PC-3 (cell line): ENCODE results near the gene STRIP1. TPM values are rescaled to one million over a fixed set of nuclear protein-coding genes. Genes with fewer than 3 reads are reported as not detected.

Source experiments
- ATAC-seq: fragments of 200-7000 bp; cut with Tn5 transposase; 2 replicates; pipeline ENCODE4 v1.9.1; 2020; ENCODE audit warnings: mild to moderate bottlenecking, moderate library complexity
- BruUV-seq: library from RNA; stranded (reverse); fragments of 400-500 nt; replicated peaks from 2 replicates; lab custom pipeline; 2021; lab: Mats Ljungman, UMichigan
- CTCF ChIA-PET: fragments of 300-600 bp; sonication (Branson Sonifier 250); formaldehyde crosslinking; loops from one replicate; lab custom pipeline; 2022; ENCODE audit warnings: antibody characterized with exemption; lab: Charles Lee
- POLR2A ChIA-PET: fragments of 300-600 bp; sonication (Branson Sonifier 250); formaldehyde crosslinking; loops from one replicate; lab custom pipeline; 2022; ENCODE audit warnings: antibody characterized with exemption; ENCODE audit not compliant: unreplicated experiment; lab: Charles Lee
- DNase-seq: peaks from one replicate; pipeline ENCODE4 v3.0.0-alpha.2; 2015
- H2AFZ ChIP-seq: fragments of 300-600 bp; sonication (generic); 2 replicates; pipeline ENCODE4 v1.6.0; 2016; ENCODE audit warnings: antibody characterized with exemption, low read length
- H3F3A ChIP-seq: fragments of 300-600 bp; sonication (generic); one replicate; pipeline ENCODE4 v1.6.0; 2017; ENCODE audit warnings: antibody characterized with exemption, low read length, control low read depth, mild to moderate bottlenecking; ENCODE audit not compliant: unreplicated experiment
- H3K27ac ChIP-seq: fragments of 300-600 bp; sonication (generic); 2 replicates; pipeline ENCODE4 v1.5.1; 2016; ENCODE audit warnings: mild to moderate bottlenecking, low read length
- H3K27me3 ChIP-seq: fragments of 300-600 bp; sonication (generic); 2 replicates; pipeline ENCODE4 v1.6.1; 2016; ENCODE audit warnings: low read length, mixed read lengths
- H3K36me3 ChIP-seq: fragments of 300-600 bp; sonication (generic); 2 replicates; pipeline ENCODE4 v1.6.1; 2016; ENCODE audit warnings: low read depth, mixed run types, low read length, mixed read lengths
- H3K4me1 ChIP-seq: fragments of 300-600 bp; sonication (generic); 2 replicates; pipeline ENCODE4 v1.5.1; 2016; ENCODE audit warnings: low read length; ENCODE audit not compliant: insufficient read depth
- H3K4me2 ChIP-seq: fragments of 300-600 bp; sonication (generic); 2 replicates; pipeline ENCODE4 v1.6.0; 2016; ENCODE audit warnings: low read length
- H3K4me3 ChIP-seq: fragments of 300-600 bp; sonication (generic); 2 replicates; pipeline ENCODE4 v1.5.1; 2016; ENCODE audit warnings: mild to moderate bottlenecking, low read length, mixed read lengths
- H3K79me2 ChIP-seq: fragments of 300-600 bp; sonication (generic); 2 replicates; pipeline ENCODE4 v1.6.1; 2017; ENCODE audit warnings: low read length, mixed read lengths
- H3K9ac ChIP-seq: fragments of 300-600 bp; sonication (generic); 2 replicates; pipeline ENCODE4 v1.6.0; 2016; ENCODE audit warnings: mild to moderate bottlenecking, low read length
- H3K9me2 ChIP-seq: fragments of 300-600 bp; sonication (generic); replicated peaks from 2 replicates; pipeline ENCODE4 v1.6.1; 2016; ENCODE audit warnings: mixed run types, low read length, mixed read lengths
- H3K9me3 ChIP-seq: fragments of 300-600 bp; sonication (generic); 2 replicates; pipeline ENCODE4 v1.6.1; 2016; ENCODE audit warnings: low read length, mixed read lengths
- H4K20me1 ChIP-seq: fragments of 300-600 bp; sonication (generic); 2 replicates; pipeline ENCODE4 v1.6.1; 2016; ENCODE audit warnings: low read length, mixed read lengths
- EZH2 ChIP-seq: fragments of 300-600 bp; sonication (generic); IDR thresholded peaks from one replicate; pipeline ENCODE4 v1.6.1; 2017; ENCODE audit warnings: antibody characterized with exemption, mild to moderate bottlenecking, low read length; ENCODE audit not compliant: unreplicated experiment
- EZH2phosphoT487 ChIP-seq: fragments of 300-600 bp; sonication (generic); IDR thresholded peaks from 2 replicates; pipeline ENCODE4 v1.6.1; 2018; ENCODE audit warnings: mild to moderate bottlenecking, antibody characterized with exemption, low read length, borderline replicate concordance
- intact Hi-C: fragments of 100-400 bp; cut with micrococcal nuclease; formaldehyde crosslinking; loops from 2 replicates; pipeline ENCODE4 v1.9.0; 2023
- total RNA-seq: library from RNA; depleted of rRNA; stranded (reverse); fragments of >200 nt; gene quantifications from 2 replicates; pipeline ENCODE4 v1.2.3, GENCODE V29; 2014
- TF ChIP-seq, protein P1 (sequence below): fragments of 300-600 bp; sonication (generic); conservative IDR thresholded peaks from 2 replicates; pipeline ENCODE4 v1.5.1; 2017; ENCODE audit warnings: antibody characterized with exemption, low read depth, mild to moderate bottlenecking, low read length

STRIP1 gene
- total RNA-seq, 1 experiment from 2014 or later, result 41.4 TPM

DNA sequence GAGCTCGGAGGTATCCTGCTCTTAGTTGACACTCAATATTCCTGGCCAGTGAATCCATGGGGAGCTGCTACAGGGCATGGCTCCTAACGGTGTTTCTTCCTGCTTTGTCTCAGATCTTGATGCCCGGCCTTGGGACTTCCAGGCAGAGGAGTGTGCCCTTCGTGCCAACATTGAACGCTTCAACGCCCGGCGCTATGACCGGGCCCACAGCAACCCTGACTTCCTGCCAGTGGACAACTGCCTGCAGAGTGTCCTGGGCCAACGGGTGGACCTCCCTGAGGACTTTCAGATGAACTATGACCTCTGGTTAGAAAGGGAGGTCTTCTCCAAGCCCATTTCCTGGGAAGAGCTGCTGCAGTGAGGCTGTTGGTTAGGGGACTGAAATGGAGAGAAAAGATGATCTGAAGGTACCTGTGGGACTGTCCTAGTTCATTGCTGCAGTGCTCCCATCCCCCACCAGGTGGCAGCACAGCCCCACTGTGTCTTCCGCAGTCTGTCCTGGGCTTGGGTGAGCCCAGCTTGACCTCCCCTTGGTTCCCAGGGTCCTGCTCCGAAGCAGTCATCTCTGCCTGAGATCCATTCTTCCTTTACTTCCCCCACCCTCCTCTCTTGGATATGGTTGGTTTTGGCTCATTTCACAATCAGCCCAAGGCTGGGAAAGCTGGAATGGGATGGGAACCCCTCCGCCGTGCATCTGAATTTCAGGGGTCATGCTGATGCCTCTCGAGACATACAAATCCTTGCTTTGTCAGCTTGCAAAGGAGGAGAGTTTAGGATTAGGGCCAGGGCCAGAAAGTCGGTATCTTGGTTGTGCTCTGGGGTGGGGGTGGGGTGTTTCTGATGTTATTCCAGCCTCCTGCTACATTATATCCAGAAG, 19.4 kb downstream of the STRIP1 start:
- intact Hi-C loops, result loop anchor here (1.0 kb wide), 1 partner anchor 53 kb away; no protein-coding TSS in a partner anchor
- CTCF ChIA-PET, result no interaction called here
- H3K9me2 ChIP-seq, result no peaks in the 10 kb centered on the region
- H3K27me3 ChIP-seq, result no peaks in the 10 kb centered on the region
- BruUV-seq, result TSS peak; percentile 18
- H3K4me3 ChIP-seq, result no peak overlapping the region
- POLR2A ChIA-PET, result no interaction called here
- ATAC-seq (peak; percentile 78), DNase-seq (peak; percentile 62)
- H3K4me1 ChIP-seq, result no peaks in the 10 kb centered on the region
- no peak for TF ChIP-seq EZH2phosphoT487
- TF ChIP-seq, protein P1, sequence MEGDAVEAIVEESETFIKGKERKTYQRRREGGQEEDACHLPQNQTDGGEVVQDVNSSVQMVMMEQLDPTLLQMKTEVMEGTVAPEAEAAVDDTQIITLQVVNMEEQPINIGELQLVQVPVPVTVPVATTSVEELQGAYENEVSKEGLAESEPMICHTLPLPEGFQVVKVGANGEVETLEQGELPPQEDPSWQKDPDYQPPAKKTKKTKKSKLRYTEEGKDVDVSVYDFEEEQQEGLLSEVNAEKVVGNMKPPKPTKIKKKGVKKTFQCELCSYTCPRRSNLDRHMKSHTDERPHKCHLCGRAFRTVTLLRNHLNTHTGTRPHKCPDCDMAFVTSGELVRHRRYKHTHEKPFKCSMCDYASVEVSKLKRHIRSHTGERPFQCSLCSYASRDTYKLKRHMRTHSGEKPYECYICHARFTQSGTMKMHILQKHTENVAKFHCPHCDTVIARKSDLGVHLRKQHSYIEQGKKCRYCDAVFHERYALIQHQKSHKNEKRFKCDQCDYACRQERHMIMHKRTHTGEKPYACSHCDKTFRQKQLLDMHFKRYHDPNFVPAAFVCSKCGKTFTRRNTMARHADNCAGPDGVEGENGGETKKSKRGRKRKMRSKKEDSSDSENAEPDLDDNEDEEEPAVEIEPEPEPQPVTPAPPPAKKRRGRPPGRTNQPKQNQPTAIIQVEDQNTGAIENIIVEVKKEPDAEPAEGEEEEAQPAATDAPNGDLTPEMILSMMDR, result peak; percentile 94
- peaks cover 65% of the 10 kb centered on the region for H3K36me3 ChIP-seq
- H2AFZ ChIP-seq, result no peak overlapping the region
- H4K20me1 ChIP-seq, result no peaks in the 10 kb centered on the region
- H3K27ac ChIP-seq, result no peak overlapping the region
- H3K9ac ChIP-seq, result no peak overlapping the region
- H3K79me2 ChIP-seq, result no peaks in the 10 kb centered on the region
- no peaks in the 10 kb centered on the region for H3F3A ChIP-seq
- no peak overlapping the region for H3K4me2 ChIP-seq
- H3K9me3 ChIP-seq, result no peaks in the 10 kb centered on the region

DNA sequence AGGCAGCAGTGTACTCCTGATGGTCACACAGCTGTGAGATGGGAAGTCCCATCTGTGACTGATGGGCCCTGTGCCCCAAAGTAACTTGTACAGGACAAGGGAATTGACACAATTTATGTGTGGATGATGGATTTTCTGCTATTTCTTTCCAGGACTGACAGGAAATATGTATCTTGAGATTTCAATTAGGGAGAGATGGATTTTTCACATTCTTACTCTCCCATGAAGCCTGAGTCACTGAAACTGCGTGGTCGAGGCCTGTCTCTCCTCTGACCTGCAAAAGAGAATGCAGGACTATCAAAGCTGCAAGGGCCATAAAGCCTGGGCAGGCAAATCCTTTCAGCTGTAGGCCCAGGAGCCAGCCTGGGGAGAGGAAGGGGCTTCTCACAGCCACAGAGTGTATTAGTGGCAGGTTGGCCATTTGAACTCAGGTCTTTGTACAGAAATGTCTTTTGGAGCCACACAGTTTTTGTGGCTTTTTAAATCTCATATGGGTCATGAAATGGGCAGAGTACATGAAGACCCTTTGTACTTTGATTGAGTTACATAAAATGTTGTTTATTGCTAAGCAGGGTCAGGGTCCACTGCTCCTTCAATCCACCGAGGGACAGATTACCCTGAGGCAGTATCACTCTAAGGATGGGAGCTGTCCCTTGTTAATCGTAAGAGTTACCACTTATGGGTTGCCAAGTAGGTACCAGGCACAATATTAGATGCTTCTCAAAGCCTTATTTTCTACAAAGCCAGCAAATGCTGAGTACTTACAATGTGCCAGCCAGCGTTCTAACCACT, 21.3 kb downstream of the STRIP1 start:
- no peak for DNase-seq
- POLR2A ChIA-PET, result no interaction called here

More for the DNA sequence above, 21.3 kb downstream of the STRIP1 start:
- BruUV-seq, result no TSS peak
- H3F3A ChIP-seq, result no peaks in the 10 kb centered on the region
- no peak overlapping the region for H3K4me2 ChIP-seq
- H3K9me2 ChIP-seq, result no peaks in the 10 kb centered on the region
- H3K27ac ChIP-seq, result no peak overlapping the region
- TF ChIP-seq EZH2phosphoT487 (no peak), EZH2 (no peak)
- TF ChIP-seq, protein P1, result no peak
- H3K9ac ChIP-seq, result no peak overlapping the region
- H3K9me3 ChIP-seq, result no peaks in the 10 kb centered on the region
- no peaks in the 10 kb centered on the region for H3K79me2 ChIP-seq
- H3K36me3 ChIP-seq, result peaks cover 55% of the 10 kb centered on the region
- H4K20me1 ChIP-seq, result no peaks in the 10 kb centered on the region
- H2AFZ ChIP-seq, result no peak overlapping the region
- no peak overlapping the region for H3K4me3 ChIP-seq
- no peak for ATAC-seq
- intact Hi-C loops, result loop anchor here (1.0 kb wide), 1 partner anchor 26 kb away; no protein-coding TSS in a partner anchor
- CTCF ChIA-PET, result no interaction called here
- H3K4me1 ChIP-seq, result no peaks in the 10 kb centered on the region
- H3K27me3 ChIP-seq, result no peaks in the 10 kb centered on the region
